Ramos (cell line): ENCODE data around the gene TCIRG1.

Experiments
- in situ Hi-C: fragments of 300-500 bp; cut with MboI; formaldehyde crosslinking; loops from one replicate; pipeline ENCODE4 v1.14.3; 2022; ENCODE audit warnings: low sequenced_read_pairs; ENCODE audit not compliant: unreplicated experiment

Gene TCIRG1

DNA sequence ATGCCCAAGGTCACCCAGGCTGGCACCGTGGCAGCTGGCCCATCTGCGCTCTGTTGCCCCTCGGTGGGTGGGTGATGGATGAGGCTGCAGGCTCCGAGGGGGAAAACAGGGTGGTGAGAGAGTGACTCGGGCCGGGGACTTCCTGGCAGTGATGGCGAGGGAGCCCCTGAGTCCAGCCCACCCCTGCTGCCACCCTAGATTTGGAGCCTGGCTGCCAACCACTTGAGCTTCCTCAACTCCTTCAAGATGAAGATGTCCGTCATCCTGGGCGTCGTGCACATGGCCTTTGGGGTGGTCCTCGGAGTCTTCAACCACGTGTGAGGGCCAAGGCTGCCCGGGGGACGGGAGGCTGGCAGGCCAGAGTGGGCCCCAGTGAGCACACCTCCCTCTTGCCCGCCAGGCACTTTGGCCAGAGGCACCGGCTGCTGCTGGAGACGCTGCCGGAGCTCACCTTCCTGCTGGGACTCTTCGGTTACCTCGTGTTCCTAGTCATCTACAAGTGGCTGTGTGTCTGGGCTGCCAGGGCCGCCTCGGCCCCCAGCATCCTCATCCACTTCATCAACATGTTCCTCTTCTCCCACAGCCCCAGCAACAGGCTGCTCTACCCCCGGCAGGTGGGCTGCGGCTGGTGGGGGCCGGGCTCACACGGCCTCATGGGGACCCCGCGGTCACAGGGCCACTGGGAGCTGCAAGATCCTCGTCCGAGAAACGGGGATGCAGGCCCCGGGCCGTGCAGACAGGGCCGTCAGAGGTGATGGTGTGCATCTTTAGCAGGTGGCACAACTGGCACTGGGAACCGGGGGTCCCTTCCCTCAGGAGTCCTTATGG is 10.1 kb downstream of the TCIRG1 start:
- in situ Hi-C loops, result no loop called here

DNA sequence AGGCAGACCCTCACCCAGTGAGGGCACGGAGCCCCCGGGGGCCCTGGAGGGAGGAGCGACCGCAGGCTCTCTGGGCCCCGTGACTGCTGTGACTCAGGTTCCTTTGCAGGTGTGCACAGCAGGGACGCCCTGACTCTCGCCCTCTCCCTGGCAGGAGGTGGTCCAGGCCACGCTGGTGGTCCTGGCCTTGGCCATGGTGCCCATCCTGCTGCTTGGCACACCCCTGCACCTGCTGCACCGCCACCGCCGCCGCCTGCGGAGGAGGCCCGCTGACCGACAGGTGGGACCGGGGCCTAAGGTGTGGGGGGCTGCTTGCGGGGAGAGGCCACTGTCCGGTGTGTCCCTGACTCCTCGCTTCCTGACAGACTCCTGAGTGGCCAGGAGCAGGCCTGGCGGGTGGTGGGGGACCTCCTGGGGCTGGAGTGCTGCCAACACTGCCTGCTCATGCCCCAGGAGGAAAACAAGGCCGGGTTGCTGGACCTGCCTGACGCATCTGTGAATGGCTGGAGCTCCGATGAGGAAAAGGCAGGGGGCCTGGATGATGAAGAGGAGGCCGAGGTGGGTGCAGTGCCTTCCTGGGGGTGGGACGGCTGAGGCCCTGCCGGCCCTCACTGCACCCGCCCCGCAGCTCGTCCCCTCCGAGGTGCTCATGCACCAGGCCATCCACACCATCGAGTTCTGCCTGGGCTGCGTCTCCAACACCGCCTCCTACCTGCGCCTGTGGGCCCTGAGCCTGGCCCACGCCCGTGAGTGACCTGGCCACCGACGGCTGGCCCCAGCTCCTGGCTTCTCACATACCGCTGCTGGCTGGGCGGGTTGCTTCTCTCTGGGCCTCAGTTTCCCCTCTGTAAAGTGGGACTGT is 10.9 kb downstream of the TCIRG1 start:
- in situ Hi-C loops, result no loop called here

DNA sequence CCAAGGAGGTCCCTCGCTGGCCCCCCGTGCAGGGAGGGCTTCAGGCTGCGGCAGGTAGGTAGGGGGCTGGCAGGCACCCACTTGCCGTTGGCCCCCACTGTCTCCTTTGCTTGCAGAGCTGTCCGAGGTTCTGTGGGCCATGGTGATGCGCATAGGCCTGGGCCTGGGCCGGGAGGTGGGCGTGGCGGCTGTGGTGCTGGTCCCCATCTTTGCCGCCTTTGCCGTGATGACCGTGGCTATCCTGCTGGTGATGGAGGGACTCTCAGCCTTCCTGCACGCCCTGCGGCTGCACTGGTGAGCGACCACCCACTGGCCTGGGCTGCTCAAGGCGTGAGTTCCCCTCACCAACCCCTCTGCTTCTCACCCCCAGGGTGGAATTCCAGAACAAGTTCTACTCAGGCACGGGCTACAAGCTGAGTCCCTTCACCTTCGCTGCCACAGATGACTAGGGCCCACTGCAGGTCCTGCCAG is 11.6 kb downstream of the TCIRG1 start:
- in situ Hi-C loops, result no loop called here

DNA sequence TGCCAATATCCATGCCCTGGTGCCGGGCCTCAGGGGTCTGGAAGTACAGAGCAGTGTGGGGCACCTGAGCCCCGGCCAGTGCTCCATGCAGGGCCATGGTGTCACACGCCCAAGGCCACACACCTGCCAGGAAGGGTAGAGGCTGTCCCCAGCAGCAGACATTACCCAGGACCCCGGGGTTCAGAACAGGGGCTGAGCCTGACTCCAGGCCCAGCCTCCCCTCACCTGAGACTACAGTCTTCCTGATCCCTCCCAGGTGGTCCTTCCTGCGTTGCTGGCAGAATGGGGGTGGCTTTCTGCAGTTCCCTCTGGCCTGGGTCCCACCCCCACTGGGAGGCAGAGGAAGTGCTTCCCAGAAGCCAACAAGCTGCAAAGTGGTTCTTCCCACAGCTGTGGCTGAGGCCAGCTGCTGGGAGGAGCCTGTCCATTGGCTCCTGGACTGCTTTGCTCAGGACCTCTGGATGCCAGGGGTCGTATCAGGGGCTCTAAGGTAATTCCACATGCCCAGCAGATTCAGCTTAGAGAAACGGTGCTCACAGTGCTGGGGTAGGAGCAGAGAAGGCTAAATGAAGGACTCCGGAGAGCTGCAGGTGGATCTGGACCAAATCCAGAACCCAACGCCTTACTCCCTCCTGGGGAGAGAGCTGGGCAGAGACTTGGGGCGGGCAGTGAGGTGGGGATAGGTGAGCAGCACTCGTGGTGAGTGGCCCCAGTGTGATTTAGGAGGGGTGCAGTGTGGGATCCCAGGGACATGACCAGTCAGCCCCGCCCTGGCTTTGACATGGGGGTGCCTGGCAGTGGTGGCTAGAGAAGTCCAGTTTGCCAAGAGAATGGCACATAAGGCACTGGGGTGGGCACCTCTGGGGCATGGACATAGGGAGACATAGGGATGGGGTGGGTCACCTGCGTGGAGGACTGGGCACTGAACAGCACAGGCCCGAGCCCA is 12.6 kb downstream of the TCIRG1 start:
- in situ Hi-C loops, result no loop called here

DNA sequence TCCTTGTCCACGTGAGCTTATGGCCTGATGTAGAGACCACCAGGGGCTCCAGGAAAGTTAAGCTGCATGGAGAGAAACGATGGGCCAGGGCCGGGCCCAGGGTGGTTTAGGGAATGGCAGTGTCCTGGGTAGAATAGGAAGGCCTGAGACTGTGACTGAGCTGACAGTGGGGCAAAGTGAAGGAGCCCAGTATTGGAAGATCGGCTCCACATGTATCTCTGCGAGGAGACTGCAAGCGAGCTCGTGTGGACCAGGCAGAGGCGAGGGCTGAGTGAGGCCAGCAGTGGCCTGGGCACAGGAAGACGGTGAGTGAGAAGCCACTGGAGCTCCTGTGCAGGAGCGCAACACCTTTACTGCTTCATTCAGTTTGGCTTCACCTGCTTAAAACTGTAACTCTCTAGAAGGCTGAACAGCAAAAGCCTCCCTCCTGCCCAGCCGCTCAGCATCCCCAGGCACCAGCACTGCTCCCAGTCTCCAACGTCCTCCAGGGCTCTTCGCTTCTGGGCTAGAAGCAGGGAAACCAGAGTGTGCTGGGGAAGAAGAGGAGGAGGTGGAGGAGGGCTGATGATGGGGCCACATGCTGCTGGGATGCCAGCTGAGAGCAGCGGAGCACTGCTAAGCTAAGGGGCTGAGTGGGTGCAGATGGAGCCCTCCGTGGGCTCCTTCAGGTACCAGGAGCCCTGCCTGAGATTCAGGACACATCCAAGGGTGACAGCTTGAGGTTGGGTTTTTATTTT is 13.5 kb downstream of the TCIRG1 start:
- in situ Hi-C loops, result no loop called here

DNA sequence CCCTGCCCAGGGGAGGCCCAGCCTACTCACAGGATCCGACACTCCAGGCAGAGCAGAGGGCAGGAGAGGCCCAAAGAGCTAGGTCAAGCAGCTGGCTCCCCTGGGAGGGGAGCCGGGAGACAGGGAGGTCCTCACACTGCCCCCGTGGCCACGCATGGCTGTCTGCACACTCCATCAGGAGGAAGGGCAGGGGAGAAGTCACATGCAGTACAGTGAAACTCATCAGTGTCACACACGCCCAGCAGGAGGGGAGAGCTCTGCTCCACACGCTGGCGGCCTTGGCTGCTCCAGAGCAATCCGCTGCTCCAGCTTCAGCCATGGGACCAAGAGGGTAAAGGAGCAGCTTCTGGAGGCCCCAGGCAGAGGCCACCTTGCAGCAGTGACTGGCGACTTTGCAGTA is 14.3 kb downstream of the TCIRG1 start:
- in situ Hi-C loops, result no loop called here

DNA sequence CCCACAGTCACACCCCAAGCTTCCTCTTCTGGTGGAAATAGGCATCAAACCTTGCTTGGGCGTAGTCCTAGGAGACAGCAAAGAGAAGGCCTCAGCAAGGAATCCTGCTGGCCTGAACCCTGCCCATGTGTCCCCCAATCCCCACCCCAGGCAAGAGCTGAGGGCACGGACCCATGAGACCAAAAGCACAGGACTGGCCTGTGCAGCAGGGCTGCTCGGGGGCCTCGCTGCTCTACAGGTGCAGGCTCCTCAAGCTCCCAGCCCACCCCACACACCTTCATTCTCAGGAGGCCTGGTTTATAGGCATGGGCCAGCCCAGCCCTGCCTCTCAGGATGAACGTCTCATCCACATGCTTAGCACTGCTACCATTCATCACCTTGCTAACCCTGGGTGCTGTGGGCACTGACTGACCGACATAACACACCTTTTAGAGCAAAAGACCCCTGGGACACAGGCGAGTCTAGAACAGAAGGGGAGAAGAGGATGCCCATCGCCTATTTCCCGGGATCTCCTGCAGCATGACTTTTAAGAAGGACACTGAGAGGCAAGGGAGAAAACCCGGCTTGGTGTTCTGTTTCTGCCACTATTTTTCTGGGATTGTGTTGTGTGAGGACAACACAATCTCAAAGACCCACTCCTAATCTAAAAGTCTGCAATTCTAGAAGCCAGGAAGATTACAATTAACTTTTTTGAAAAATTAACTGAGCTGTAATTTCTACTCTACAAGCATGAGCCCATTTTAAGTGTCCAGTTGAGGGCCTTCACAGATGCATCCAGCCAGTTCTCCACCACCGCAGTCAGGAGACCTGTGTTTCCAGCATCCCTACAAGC is 15.4 kb downstream of the TCIRG1 start:
- in situ Hi-C loops, result no loop called here

DNA sequence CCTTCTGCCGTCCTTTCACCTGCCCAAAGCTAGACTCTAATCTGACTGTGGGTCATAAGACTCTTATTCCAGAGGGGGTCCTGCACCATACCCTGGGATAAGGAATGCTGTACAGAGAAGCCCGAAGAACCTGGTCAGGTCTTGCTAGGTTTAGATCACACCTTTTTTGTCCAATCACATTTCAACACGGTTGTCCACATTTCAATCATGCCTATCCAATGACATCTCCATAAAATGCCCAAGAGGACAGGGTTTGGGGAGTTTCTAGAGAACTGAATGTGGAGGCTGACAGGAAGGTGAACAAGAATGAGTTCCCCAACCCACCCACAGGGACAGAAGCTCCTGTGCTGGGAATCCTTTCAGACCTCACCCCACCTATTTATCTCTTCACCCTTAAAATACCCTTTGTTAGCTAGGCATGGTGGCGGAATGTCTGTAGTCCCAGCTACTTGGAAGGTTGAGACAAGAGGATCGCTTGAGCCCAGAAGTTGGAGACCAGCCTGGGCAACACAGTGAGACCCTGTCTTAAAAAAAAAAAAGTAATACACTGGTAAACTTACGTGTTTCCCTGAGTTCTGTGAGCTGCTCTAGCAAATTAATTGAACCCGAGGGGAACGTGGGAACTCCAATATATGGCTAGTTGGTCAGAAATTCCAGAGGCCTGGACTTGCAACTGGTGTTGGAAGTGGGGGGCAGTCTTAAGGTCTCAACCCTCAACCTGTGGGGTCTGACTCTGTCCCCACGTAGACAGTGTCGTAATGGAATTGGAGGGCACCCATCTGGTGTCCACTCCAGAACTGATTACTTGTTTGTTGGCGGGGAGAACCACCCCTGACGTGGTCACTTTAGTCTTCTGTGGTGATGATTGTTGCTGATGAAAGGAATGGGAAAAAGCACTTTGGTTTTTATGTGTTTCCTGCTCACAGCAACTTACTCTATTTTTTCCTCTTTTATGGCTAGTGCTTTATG is 17.8 kb downstream of the TCIRG1 start:
- in situ Hi-C loops, result no loop called here

DNA sequence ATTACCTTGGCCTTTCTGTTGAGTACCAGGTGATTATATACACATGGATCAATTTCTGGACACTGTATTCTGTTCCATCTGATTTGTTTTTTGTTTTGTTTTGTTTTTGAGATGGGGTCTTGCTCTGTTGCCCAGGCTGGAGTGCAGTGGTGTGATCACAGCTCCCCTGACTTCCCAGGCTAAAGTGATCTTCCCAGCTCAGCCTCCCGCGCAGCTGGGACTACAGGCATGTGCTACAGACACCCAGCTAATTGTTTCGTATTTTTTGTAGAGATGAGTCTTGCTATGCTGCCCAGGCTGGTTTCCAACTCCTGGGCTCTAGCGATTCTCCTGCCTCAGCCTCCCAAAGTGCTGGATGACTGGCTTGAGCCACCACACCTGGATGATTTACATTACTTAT is 19.0 kb downstream of the TCIRG1 start:
- in situ Hi-C loops, result no loop called here

DNA sequence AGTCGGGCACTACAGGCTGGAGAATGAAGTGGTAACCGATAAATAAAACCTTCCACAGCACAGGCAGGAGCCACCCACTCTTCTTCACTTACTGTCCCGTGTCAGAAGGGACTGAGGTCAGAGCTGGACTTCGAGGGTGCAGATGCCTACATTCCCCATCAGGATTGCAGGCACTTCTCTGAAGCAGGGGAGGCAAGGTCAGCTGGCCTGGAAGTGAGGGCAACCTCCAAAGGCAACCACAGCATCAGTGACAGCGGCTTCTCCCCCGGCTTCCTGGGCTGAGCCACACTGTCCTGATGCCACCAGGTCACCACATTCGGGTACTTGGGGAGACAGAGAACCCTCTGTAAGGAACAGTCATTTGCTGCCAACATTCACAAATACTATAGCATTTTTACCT is 22.7 kb downstream of the TCIRG1 start:
- in situ Hi-C loops, result no loop called here

DNA sequence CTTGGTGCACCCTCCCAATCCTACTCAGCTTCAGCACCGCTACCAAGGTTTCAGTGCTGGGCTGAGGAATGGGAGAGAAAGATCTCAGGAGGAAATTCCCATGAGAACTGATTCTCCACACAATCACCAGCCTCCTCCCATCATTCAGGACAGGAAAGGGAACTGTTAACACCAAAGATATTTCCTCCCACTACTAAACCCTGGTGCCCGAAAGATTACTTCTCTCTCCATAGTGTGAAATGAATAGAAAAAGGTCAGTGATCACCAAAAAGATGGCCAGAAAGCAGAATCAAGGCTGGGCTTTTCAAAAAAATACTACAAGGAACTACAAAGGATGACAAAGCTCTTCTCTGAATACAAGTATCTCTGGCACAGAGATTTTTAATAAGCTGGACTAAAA is 26.1 kb downstream of the TCIRG1 start:
- in situ Hi-C loops, result no loop called here

DNA sequence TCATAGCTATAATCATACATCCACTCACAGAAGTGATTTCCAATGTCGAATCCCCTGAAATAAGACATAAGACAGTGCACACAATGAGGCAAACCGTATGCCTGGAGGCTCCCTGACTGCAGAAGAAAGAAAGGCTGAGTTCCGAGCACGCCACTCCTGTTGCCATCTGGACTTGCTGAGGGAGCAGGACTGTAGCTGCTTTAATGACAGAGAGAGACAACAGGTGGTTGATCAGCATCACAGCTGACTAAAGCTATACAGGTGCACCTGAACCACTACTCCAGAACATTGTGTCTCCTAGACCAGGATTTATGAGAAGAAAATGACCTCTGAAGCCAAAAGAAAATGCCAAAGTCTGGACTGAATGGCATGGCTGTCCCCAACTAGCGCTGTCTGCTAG is 27.0 kb downstream of the TCIRG1 start:
- in situ Hi-C loops, result no loop called here

DNA sequence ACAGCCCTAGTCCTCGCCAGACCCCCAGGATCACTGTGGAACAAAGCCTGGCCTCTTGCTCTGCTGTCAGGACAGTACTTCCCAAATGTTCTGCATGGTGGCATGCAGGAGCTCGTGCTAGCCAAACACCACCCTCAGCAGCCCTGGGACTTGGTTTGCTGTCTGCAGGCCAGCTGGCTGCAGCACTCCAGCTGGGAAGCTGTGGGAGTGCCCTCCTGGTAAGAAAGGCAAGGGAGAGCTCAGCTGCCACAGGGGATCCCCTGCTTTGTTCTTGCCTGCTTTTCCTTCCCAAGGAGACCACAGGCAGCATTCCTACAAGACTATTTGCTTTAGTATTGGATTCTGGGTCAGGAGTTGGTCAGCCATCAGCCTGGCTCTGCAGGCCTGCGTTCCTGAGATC is 27.9 kb downstream of the TCIRG1 start:
- in situ Hi-C loops, result no loop called here

DNA sequence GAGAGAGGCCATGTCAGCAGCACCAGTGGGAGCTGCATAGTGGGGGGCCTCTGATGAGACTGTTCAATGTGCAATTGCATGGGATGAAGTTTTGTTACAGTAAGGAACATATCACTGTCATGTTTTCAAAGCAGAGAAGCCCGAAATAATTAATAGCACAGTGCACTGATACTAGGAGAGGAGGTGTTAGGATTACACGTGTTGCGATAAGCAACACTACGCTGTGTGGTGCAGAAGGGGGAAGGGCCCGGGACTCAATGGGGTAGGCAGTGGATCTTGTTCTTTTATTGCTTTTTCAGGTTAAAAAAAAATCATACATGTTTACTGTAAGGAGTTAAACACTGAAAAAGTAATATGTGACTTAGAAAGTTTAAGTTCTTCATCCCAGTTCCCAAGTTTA is 29.2 kb downstream of the TCIRG1 start:
- in situ Hi-C loops, result no loop called here

DNA sequence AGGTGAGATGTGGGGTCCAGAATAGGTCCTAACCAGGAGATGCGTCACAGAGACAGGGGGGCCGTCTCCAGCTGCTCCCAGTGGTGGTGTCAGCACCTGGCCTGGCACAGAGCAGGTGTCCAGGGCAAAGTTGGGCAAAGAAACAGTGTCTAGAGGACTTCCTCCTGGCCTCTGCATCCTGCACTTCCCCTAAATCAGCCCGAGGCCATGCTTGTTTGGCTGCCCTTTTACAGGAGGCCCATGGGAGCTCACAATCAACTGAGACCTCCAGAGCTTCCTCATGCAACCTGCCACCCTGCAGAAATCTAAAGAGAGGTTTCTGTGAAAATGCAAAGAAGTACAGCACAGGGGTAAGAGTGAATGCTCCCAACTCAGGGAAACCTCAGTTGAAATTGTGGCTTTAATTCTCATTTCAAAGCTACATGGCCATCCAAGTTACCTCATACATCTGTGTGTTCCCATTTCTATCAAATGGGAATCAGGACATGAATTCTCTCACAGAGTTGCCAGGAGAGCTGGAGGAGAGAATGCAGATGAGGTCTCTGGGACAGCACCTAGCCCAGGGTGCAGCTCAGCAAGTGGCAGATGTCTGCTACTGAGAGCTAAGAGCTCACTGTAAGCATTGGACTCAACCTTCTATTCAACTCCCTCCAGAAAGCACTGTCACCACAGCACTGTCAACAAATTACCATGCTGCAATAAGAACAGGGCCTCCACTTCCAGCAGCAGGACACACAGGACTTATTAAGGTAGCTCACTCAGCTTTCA is 32.6 kb downstream of the TCIRG1 start:
- in situ Hi-C loops, result no loop called here

DNA sequence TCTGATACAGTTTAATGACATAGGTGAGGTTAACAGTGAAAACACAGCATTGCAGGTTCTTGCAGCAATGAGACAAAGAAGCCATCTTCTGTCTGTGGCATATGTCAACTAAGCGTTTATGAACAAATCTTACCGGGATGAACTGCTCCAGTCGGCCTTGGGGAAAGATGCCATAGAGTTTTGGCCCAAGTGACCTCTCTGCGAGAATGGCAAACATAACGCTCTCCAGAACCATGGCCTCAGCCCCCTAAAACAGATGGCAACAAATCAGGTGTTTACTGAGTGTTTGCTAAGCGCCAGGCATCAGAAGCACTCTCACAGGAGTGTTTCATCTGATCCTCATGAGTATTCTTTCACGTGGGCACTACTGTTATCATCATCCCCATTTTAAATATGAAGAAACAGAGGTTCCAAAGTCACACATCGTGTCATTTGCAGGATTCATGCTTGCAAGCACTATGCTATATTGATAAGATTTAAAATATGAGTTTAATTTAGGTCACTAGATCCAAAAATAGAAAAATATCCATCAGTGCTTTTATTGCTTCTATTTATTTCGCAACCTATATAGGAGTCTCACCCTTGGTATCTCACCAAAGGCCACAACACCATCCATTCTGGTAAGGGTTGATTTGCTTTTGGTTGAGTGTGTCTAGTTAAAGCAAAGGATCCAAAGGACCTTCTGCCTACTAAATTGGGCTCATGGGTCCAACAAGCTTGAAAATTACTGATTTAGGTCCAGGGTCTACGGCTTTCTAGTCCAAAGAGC is 35.9 kb downstream of the TCIRG1 start:
- in situ Hi-C loops, result no loop called here
